ENCODE measurements around the gene SLC25A30. TPM values are rescaled to one million over a fixed set of nuclear protein-coding genes. Genes with fewer than 3 reads are reported as not detected.
A peak's percentile ranks its signal among the peaks of the same experiment; 100 is the strongest.

Gene SLC25A30
- total and polyA plus RNA-seq, 9 of the 15 experiments (the other 6 are each of a cell fraction or from before 2014, with no cell fraction given) = 1.1 to 11.1 (median 5.6) TPM

GRCh38 chr13:45367358-45367757 is 50.8 kb downstream of the SLC25A30 start (continued):
- peak; percentile 29; the same call in 1 of the 2 replicates for TF ChIP-seq ZBTB40 (IDR thresholded peaks at IDR 0.05)
- TF ChIP-seq ZBTB40 (CRISPR knock-in tag; IDR thresholded peaks at IDR 0.05) = no peak
- 0 out of 2 replicates have a peak, but pooled peaks have one; percentile 34 for TF ChIP-seq TCF3 (CRISPR knock-in tag; IDR thresholded peaks at IDR 0.05)
- TF ChIP-seq ZNF347 (CRISPR knock-in tag; IDR thresholded peaks at IDR 0.05; ENCODE audit: low read depth) = no peak
- TF ChIP-seq KLF16 (IDR thresholded peaks at IDR 0.05) = no peak
- no peak for TF ChIP-seq POLR2AphosphoS2 (IDR thresholded peaks at IDR 0.05; ENCODE audit: low read length)
- TF ChIP-seq ZNF395 (CRISPR knock-in tag; IDR thresholded peaks at IDR 0.05) = no peak
- TF ChIP-seq TOE1 (IDR thresholded peaks at IDR 0.05; ENCODE audit: borderline replicate concordance) = no peak
- no peak for TF ChIP-seq TOE1 (CRISPR knock-in tag; IDR thresholded peaks at IDR 0.05; ENCODE audit: borderline replicate concordance, low read depth)
- no peak for TF ChIP-seq PURB (CRISPR knock-in tag; IDR thresholded peaks at IDR 0.05; ENCODE audit: low read depth)
- no peak for TF ChIP-seq HSF4 (CRISPR knock-in tag; IDR thresholded peaks at IDR 0.05; ENCODE audit: borderline replicate concordance)
- no peak for TF ChIP-seq E2F5 (CRISPR knock-in tag; IDR thresholded peaks at IDR 0.05)
- TF ChIP-seq MEF2A (IDR thresholded peaks at IDR 0.05; ENCODE audit: control insufficient read depth, low read depth, low read length) = no peak
- peak; percentile 79 for TF ChIP-seq DPF2 (IDR thresholded peaks at IDR 0.05)

Data from K562 (cell line).